Measurements from ENCODE around the gene ENPP3. TPM values are rescaled to one million over a fixed set of nuclear protein-coding genes. Genes with fewer than 3 reads are reported as not detected.

ENPP3 gene
- total and polyA plus RNA-seq, 3 donors from 2014 or later, result 1.6 to 3.3 (median 2.8) TPM

DNA sequence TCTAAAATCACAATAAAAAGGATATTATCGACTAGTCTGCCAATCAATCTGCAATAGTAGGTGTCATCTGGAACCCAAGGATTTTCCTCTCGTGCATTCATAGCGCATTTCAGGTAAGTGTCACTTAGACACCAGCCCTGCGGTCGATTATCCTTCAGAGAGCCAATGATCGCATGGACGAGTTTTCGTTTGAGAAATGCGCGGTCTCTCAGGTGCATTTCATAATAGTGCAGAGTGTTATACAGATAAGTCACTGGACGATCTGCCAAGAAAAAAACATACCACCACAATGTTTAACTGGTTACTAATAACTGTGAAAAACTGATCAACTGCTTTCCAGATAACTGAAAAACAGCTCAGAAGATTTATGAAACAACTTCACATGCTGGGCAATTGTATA is 43.0 kb upstream of the ENPP3 start:
- Histone ChIP-seq H3K36me3 (ENCODE audit: low read depth, missing control alignments) (no peaks in the 10 kb centered on the region), H3K4me1 (no peaks in the 10 kb centered on the region), H3K4me3 (no peak overlapping the region), H3K9me3 (no peaks in the 10 kb centered on the region), H3K27me3 (no peaks in the 10 kb centered on the region), H3K27ac (no peak overlapping the region)
- TF ChIP-seq CTCF (IDR thresholded peaks at IDR 0.05) (no peak), POLR2A (IDR thresholded peaks at IDR 0.05) (no peak)
- DNase-seq, result no peak
- intact Hi-C loops (cut with DNase I; ENCODE audit: low total_unique reads), result no loop called here
- 92 to 93% methylated on average over 11 of the region's 11 CpGs for WGBS, 2 donors

DNA sequence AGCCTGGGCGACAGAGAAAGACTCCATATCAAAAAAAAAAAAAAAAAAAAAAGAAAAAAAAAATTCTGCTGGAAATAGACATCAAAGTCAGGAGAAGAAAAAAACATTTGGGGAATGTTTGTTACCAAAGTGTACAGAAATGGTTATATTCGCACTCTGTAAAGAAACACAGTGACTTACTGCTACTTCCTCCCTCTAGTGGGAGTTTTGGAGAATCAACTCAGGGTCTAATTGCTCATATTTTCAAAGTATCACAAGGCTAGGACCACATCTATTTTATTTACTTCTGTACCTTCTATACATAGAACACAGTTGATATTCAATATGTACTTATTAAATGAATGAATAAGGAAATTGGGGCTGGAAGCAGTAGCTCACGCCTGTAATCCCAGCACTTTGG is 39.7 kb upstream of the ENPP3 start:
- H3K36me3 ChIP-seq (ENCODE audit: low read depth, missing control alignments), result no peaks in the 10 kb centered on the region
- no peak overlapping the region for H3K4me3 ChIP-seq
- intact Hi-C loops (cut with DNase I; ENCODE audit: low total_unique reads), result no loop called here
- no peak for TF ChIP-seq POLR2A (IDR thresholded peaks at IDR 0.05)
- TF ChIP-seq CTCF (IDR thresholded peaks at IDR 0.05), result peak in 2 of 3 experiments; percentile 11 to 26
- no peaks in the 10 kb centered on the region for H3K4me1 ChIP-seq
- no peaks in the 10 kb centered on the region for H3K27me3 ChIP-seq
- no peak overlapping the region for H3K27ac ChIP-seq
- no peak for DNase-seq
- H3K9me3 ChIP-seq, result no peaks in the 10 kb centered on the region
- WGBS, 2 donors, result 84 to 89% methylated on average over 3 of the region's 3 CpGs

DNA sequence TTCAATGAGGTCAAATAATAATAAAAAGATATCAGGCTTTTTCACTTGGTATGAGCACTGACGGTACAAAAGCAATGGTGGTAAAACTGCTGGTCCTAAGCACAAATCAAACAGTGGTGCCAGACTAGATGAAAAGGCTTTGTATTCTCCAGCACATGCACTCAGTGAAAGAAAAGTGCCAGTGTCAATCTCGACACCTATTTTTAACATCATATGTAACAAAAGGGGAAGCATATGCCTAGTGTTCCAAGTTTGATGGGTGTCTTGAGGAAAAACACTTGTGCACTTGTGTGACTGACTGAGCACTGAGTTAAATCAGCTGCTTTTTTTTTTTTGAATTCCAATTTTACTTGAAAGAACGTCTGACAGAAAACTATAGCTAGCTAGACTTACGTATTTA is 36.4 kb upstream of the ENPP3 start:
- no peak for DNase-seq
- TF ChIP-seq CTCF (IDR thresholded peaks at IDR 0.05) (no peak), POLR2A (IDR thresholded peaks at IDR 0.05) (no peak)
- no peaks in the 10 kb centered on the region for H3K27me3 ChIP-seq
- no peaks in the 10 kb centered on the region for H3K4me1 ChIP-seq
- H3K4me3 ChIP-seq, result no peak overlapping the region
- intact Hi-C loops (cut with DNase I; ENCODE audit: low total_unique reads), result no loop called here
- WGBS, 2 donors, result 64 to 70% methylated on average over 4 of the region's 4 CpGs
- H3K36me3 ChIP-seq (ENCODE audit: low read depth, missing control alignments), result no peaks in the 10 kb centered on the region
- H3K27ac ChIP-seq, result no peak overlapping the region
- no peaks in the 10 kb centered on the region for H3K9me3 ChIP-seq

DNA sequence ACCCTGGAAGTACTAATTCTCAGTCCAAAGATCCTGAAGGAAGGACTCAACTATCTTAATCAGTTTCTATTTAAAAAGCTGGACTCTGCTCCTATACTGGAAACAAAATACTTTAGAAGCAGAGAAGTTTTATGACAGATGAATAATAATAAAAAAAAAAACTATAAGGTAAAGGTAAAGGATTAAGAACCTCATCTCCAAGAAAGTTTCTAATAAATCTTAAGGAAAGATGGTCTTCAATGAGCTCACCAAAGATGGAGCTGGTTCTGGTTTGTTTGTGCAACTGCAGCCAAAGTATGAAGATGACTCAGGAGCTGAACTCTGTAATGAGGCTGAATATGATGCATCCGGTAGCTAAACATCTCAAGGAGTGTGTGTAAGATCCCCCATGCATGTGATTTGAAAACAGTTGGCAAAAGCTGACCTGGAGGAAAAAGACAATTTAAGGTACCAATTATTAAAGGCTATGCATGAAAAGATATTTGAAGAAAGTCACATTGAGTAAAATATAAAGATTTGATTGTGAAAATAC is 34.3 kb upstream of the ENPP3 start:
- no peaks in the 10 kb centered on the region for H3K36me3 ChIP-seq (ENCODE audit: low read depth, missing control alignments)
- H3K9me3 ChIP-seq, result no peaks in the 10 kb centered on the region
- no peak overlapping the region for H3K4me3 ChIP-seq
- H3K4me1 ChIP-seq, result no peaks in the 10 kb centered on the region
- no peak for TF ChIP-seq POLR2A (IDR thresholded peaks at IDR 0.05)
- no peak for TF ChIP-seq CTCF (IDR thresholded peaks at IDR 0.05)
- intact Hi-C loops (cut with DNase I; ENCODE audit: low total_unique reads), result no loop called here
- H3K27me3 ChIP-seq, result no peaks in the 10 kb centered on the region
- 87 to 89% methylated on average over 1 of the region's 1 CpG for WGBS, 2 donors
- no peak for DNase-seq
- no peak overlapping the region for H3K27ac ChIP-seq

DNA sequence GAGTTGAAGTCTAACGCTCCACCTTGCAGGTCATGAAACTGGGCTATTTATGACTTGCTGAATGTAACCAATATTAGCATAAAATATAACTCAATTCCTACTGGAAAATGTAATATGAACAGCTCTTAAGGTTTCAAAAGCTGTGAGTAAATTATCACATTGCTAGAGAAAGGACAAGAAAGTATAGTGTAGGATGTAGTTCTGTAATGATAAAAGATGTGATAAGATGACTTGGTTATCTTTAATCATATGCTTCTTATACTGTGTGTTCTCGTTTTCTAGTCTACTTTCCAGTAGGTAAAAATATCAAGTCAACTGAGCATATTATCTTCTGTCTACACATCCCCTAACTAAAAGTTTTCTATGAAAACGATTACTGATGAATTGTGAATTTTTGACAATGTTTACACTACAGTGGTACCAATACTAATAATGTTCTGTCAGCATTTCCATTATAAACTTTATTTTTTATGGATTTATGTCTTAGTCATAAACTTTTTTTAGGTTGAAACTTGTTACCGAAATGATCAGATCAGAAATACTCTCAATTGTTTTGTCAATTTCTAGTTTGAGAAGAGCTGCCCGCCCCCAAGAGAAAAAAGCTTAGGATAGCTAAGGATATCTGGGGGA is 23.7 kb upstream of the ENPP3 start:
- Histone ChIP-seq H3K4me3 (no peak overlapping the region), H3K9me3 (no peaks in the 10 kb centered on the region), H3K27me3 (no peaks in the 10 kb centered on the region), H3K36me3 (ENCODE audit: low read depth, missing control alignments) (no peaks in the 10 kb centered on the region), H3K4me1 (no peaks in the 10 kb centered on the region), H3K27ac (no peak overlapping the region)
- TF ChIP-seq CTCF (IDR thresholded peaks at IDR 0.05), result no peak
- no peak for TF ChIP-seq POLR2A (IDR thresholded peaks at IDR 0.05)
- no peak for DNase-seq
- 86 to 89% methylated on average over 5 of the region's 5 CpGs for WGBS, 2 donors
- intact Hi-C loops (cut with DNase I; ENCODE audit: low total_unique reads), result no loop called here

Data from testis (tissue), 3 donors.